Osteocyte (in vitro differentiated cells): ENCODE results near the gene COMMD10. TPM values are rescaled to one million over a fixed set of nuclear protein-coding genes. Genes with fewer than 3 reads are reported as not detected.
"Not testable (repeated sequence)": the region's sequence is repeated elsewhere in the genome, so short reads cannot be mapped to it uniquely, and the experiment has no call there.

Source experiments
- DNase-seq: peaks from one replicate; pipeline ENCODE4 v3.0.0; 2021; ENCODE audit warnings: mixed read lengths; ENCODE audit not compliant: unreplicated experiment; ENCODE audit errors: extremely low spot score
- H3K27ac Mint-ChIP-seq: one replicate; pipeline ENCODE4 v1.8.0; 2021; ENCODE audit warnings: mild to moderate bottlenecking, mixed read lengths; ENCODE audit not compliant: unreplicated experiment
- H3K27me3 Mint-ChIP-seq: one replicate; pipeline ENCODE4 v1.8.0; 2021; ENCODE audit warnings: mixed read lengths; ENCODE audit not compliant: unreplicated experiment
- H3K36me3 Mint-ChIP-seq: one replicate; pipeline ENCODE4 v1.8.0; 2021; ENCODE audit warnings: mixed read lengths; ENCODE audit not compliant: unreplicated experiment
- H3K4me1 Mint-ChIP-seq: one replicate; pipeline ENCODE4 v1.8.0; 2021; ENCODE audit warnings: mixed read lengths; ENCODE audit not compliant: unreplicated experiment
- H3K4me3 Mint-ChIP-seq: one replicate; pipeline ENCODE4 v1.8.0; 2021; ENCODE audit warnings: mild to moderate bottlenecking, moderate library complexity, mixed read lengths; ENCODE audit not compliant: unreplicated experiment
- H3K9me3 Mint-ChIP-seq: one replicate; pipeline ENCODE4 v1.8.0; 2021; ENCODE audit warnings: mixed read lengths; ENCODE audit not compliant: unreplicated experiment
- CTCF ChIP-seq: fragments of 200-600 bp; sonication (generic); IDR thresholded peaks from 2 replicates; pipeline ENCODE4 v1.5.0; 2021; ENCODE audit warnings: antibody characterized with exemption, mild to moderate bottlenecking, moderate library complexity
- total RNA-seq: library from RNA; stranded (reverse); gene quantifications from 2 replicates; pipeline ENCODE4 v1.2.1, GENCODE V29; 2021

Gene COMMD10
- total RNA-seq, 1 donor from 2014 or later, result 21.2 TPM

DNA sequence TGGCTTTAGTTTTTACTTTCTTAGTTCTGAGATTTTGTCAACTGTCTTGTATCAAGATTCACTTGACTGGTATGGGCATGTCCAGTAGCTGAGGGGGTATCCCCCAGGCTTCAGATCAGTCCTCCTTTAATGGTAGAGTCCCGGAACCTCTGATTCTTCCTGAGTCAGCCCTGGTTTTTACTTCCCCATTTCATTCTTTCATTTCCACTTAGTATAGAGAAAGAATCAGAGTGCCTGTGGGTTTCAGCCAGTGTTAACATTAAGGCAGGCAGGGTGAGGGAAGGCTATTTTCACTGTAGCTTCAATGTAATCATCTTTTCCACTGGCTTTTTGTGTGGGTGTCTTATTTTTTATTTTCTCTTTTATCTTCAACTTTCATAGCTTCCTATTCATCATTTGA lies 8.3 kb upstream of the COMMD10 start:
- H3K9me3 Mint-ChIP-seq, result no peaks in the 10 kb centered on the region
- H3K27me3 Mint-ChIP-seq, result peaks cover 25% of the 10 kb centered on the region
- peaks cover 2% of the 10 kb centered on the region for H3K4me1 Mint-ChIP-seq
- no peak overlapping the region for H3K4me3 Mint-ChIP-seq
- H3K27ac Mint-ChIP-seq, result no peak overlapping the region
- TF ChIP-seq CTCF, result no peak
- no peak for DNase-seq
- peaks cover 6% of the 10 kb centered on the region for H3K36me3 Mint-ChIP-seq

DNA sequence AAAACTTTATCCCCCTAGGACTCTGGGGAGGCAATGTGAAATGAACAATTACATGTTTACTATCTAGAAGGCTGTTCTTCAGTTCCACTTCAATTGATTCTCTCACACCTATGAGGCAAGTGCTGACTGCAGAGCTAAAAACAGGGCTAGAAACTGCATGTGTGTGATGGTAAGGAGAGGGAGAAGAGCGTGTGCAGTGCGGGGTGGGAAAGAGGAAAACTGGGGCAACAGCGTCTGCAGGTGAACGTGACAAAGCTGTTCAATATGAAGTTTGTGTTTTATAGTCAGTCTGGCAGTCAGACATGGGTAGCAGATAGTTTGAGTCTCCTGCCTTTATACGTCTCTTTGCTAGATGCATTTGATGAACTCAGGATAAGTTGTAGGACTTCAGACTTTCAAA lies 6.6 kb upstream of the COMMD10 start:
- H3K27me3 Mint-ChIP-seq, result peaks cover 16% of the 10 kb centered on the region
- H3K36me3 Mint-ChIP-seq, result peaks cover 13% of the 10 kb centered on the region
- no peak for TF ChIP-seq CTCF
- DNase-seq, result no peak
- no peak overlapping the region for H3K4me3 Mint-ChIP-seq
- peaks cover 7% of the 10 kb centered on the region for H3K4me1 Mint-ChIP-seq
- H3K27ac Mint-ChIP-seq, result no peak overlapping the region
- peaks cover 15% of the 10 kb centered on the region for H3K9me3 Mint-ChIP-seq

DNA sequence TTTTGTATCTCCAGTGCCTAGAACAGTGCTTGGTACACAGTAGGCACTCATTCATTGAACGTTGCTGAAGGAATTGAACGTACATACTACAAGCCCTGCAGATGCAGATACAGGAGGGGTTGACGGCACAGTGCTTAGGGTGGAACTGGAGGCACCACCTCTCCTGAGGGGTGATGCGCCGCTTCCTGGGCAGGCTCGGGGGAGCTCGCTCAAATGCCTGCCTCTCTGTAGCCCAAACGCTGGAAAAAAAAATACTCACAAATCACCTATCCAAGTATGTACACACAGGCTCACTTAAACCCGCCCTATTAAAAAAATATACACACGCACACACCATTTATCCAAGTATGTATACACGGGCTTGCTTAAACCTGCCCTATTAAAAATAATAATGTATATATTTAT lies 536 bp upstream of the COMMD10 start:
- Mint-ChIP-seq H3K4me3 (peak overlapping the region; percentile 82), H3K36me3 (peaks cover 20% of the 10 kb centered on the region), H3K27me3 (no peaks in the 10 kb centered on the region)

DNA sequence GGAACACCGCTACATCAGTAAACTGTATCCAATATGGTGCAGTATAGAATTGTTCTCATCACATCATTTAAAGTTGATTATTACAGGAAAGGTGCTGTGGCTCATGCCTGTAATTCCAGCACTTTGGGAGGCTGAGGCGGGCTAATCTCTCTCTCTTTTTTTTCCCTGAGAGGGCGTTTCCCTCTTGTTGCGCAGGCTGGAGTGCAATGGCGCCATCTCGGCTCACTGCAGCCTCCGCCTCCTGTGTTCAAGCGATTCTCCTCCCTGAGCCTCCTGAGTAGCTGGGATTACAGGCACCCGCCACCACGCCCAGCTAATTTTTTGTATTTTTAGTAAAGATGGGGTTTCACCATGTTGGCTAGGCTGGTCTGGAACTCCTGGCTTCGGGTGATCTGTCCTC lies 1.5 kb downstream of the COMMD10 start:
- H3K36me3 Mint-ChIP-seq, result peaks cover 21% of the 10 kb centered on the region
- peak overlapping the region; percentile 93 for H3K27ac Mint-ChIP-seq
- peaks cover 15% of the 10 kb centered on the region for H3K9me3 Mint-ChIP-seq
- H3K4me1 Mint-ChIP-seq, result peaks cover 23% of the 10 kb centered on the region
- peak overlapping the region; percentile 82 for H3K4me3 Mint-ChIP-seq
- not testable (repeated sequence) for H3K27me3 Mint-ChIP-seq, DNase-seq

More for the DNA sequence above, 536 bp upstream of the COMMD10 start:
- TF ChIP-seq CTCF, result no peak
- no peak for DNase-seq
- peaks cover 25% of the 10 kb centered on the region for H3K4me1 Mint-ChIP-seq
- peak overlapping the region; percentile 93 for H3K27ac Mint-ChIP-seq
- H3K9me3 Mint-ChIP-seq, result peaks cover 15% of the 10 kb centered on the region

- H3K27me3 Mint-ChIP-seq, result no peaks in the 10 kb centered on the region
- no peak overlapping the region for H3K4me3 Mint-ChIP-seq
- DNase-seq, result no peak
- peaks cover under 1% of the 10 kb centered on the region for H3K9me3 Mint-ChIP-seq
- peaks cover 18% of the 10 kb centered on the region for H3K4me1 Mint-ChIP-seq
- no peak for TF ChIP-seq CTCF
- no peak overlapping the region for H3K27ac Mint-ChIP-seq
- peaks cover 29% of the 10 kb centered on the region for H3K36me3 Mint-ChIP-seq
Observed at GRCh38 chr5:116088062-116088461, 3.2 kb downstream of the COMMD10 start.

DNA sequence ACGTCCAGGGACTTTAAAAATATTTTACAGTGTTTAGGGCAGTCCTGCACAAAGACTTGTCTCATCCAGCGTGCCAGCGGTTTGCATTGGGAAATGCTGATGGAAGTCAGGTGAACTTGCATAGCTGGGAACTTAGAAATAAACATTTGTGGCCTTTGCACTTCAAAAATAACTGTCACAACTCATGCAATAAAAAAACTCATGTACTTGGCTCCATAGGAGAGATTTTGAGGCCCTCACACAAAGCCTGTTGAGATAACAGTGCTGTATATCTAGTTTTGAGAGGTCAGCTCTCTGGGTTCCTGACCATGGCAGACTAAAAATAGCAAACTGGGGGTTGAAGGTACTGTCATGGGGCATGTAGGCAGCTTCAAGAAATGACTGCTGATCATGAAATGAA lies 5.5 kb downstream of the COMMD10 start:
- no peak overlapping the region for H3K4me3 Mint-ChIP-seq
- H3K9me3 Mint-ChIP-seq, result no peaks in the 10 kb centered on the region
- H3K27ac Mint-ChIP-seq, result no peak overlapping the region
- no peak for TF ChIP-seq CTCF
- H3K27me3 Mint-ChIP-seq, result no peaks in the 10 kb centered on the region
- no peak for DNase-seq
- peaks cover 43% of the 10 kb centered on the region for H3K36me3 Mint-ChIP-seq
- H3K4me1 Mint-ChIP-seq, result peaks cover 10% of the 10 kb centered on the region
